IMR-90 (cell line): ENCODE measurements around the gene NR1H4.

Experiments
- CTCF ChIP-seq: conservative IDR thresholded peaks from 2 replicates; pipeline ENCODE4 v1.5.1; 2012; ENCODE audit warnings: mild to moderate bottlenecking, low read depth, low read length, improper control_type of control experiment
- MAFK ChIP-seq: IDR thresholded peaks from 2 replicates; pipeline ENCODE4 v1.6.1; 2012; ENCODE audit warnings: low read depth, low read length, improper control_type of control experiment
- POLR2A ChIP-seq: IDR thresholded peaks from 2 replicates; pipeline ENCODE4 v1.6.1; 2012; ENCODE audit warnings: mild to moderate bottlenecking, low read depth, low read length
- RAD21 ChIP-seq: IDR thresholded peaks from 2 replicates; pipeline ENCODE4 v1.6.1; 2012; ENCODE audit warnings: low read length, improper control_type of control experiment

- TF ChIP-seq CTCF (no peak), POLR2A (no peak), RAD21 (no peak), MAFK (no peak)
These were observed 39.5 kb upstream of the NR1H4 start for GRCh38 chr12:100434177-100434576.
